ENCODE measurements around the gene ZNF674. TPM values are rescaled to one million over a fixed set of nuclear protein-coding genes. Genes with fewer than 3 reads are reported as not detected.
"Not testable (repeated sequence)": the region's sequence is repeated elsewhere in the genome, so short reads cannot be mapped to it uniquely, and the experiment has no call there.

ZNF674 gene
- total and polyA plus RNA-seq, 4 donors: 1.5 to 7.9 (median 3.7) TPM

- Histone ChIP-seq H3K27me3 (ENCODE audit: control insufficient read depth in 1 of 2, insufficient read depth in 2 of 2, low read length in 1 of 2) (no peaks in the 10 kb centered on the region), H3K9me3 (ENCODE audit: control insufficient read depth, low read length) (no peaks in the 10 kb centered on the region), H3K4me3 (ENCODE audit: low read length in 2 of 2) (no peak overlapping the region), H3K4me1 (ENCODE audit: control insufficient read depth in 1 of 2, insufficient read depth in 2 of 2, low read length in 2 of 2) (no peaks in the 10 kb centered on the region), H3K27ac (ENCODE audit: low read depth in 1 of 2, low read length in 2 of 2) (no peak overlapping the region), H3K36me3 (ENCODE audit: control insufficient read depth in 1 of 2, insufficient read depth in 2 of 2, low read length in 1 of 2) (no peaks in the 10 kb centered on the region)
- 56 to 70% methylated on average over 5 of the region's 5 CpGs for WGBS, 2 donors
- DNase-seq (no peak), ATAC-seq (ENCODE audit: low FRiP score) (no peak)
- intact Hi-C loops (cut with DNase I): no loop called here
Measured at GRCh38 chrX:46553935-46554334, 8.7 kb upstream of the ZNF674 start.

GRCh38 chrX:46551494-46552128 lies 6.4 kb upstream of the ZNF674 start:
- DNase-seq: no peak
- Histone ChIP-seq H3K4me1 (ENCODE audit: control insufficient read depth in 1 of 2, insufficient read depth in 2 of 2, low read length in 2 of 2) (no peaks in the 10 kb centered on the region), H3K4me3 (ENCODE audit: low read length in 2 of 2) (no peak overlapping the region), H3K9me3 (ENCODE audit: control insufficient read depth, low read length) (no peaks in the 10 kb centered on the region), H3K27me3 (ENCODE audit: control insufficient read depth in 1 of 2, insufficient read depth in 2 of 2, low read length in 1 of 2) (no peaks in the 10 kb centered on the region), H3K36me3 (ENCODE audit: control insufficient read depth in 1 of 2, insufficient read depth in 2 of 2, low read length in 1 of 2) (no peaks in the 10 kb centered on the region), H3K27ac (ENCODE audit: low read depth in 1 of 2, low read length in 2 of 2) (no peak overlapping the region)
- intact Hi-C loops (cut with DNase I): no loop called here
- ATAC-seq (ENCODE audit: low FRiP score): no peak
- WGBS, 2 donors: 51 to 55% methylated on average over 8 of the region's 8 CpGs

- Histone ChIP-seq H3K27ac (ENCODE audit: low read depth in 1 of 2, low read length in 2 of 2) (no peak overlapping the region), H3K36me3 (ENCODE audit: control insufficient read depth in 1 of 2, insufficient read depth in 2 of 2, low read length in 1 of 2) (no peaks in the 10 kb centered on the region), H3K27me3 (ENCODE audit: control insufficient read depth in 1 of 2, insufficient read depth in 2 of 2, low read length in 1 of 2) (no peaks in the 10 kb centered on the region), H3K9me3 (ENCODE audit: control insufficient read depth, low read length) (no peaks in the 10 kb centered on the region), H3K4me1 (ENCODE audit: control insufficient read depth in 1 of 2, insufficient read depth in 2 of 2, low read length in 2 of 2) (no peaks in the 10 kb centered on the region), H3K4me3 (ENCODE audit: low read length in 2 of 2) (no peak overlapping the region)
- intact Hi-C loops (cut with DNase I): loop anchor here in 1 of 2 donors (5.0 kb wide), 1 partner anchor 92 kb away; no protein-coding TSS in a partner anchor
- ATAC-seq (ENCODE audit: low FRiP score) (no peak), DNase-seq (no peak)
- WGBS, 2 donors: 73 to 85% methylated on average over 1 of the region's 1 CpG
Measured at GRCh38 chrX:46549914-46550313, 4.7 kb upstream of the ZNF674 start.

GRCh38 chrX:46547857-46548256 lies 2.6 kb upstream of the ZNF674 start:
- H3K36me3 ChIP-seq (ENCODE audit: control insufficient read depth in 1 of 2, insufficient read depth in 2 of 2, low read length in 1 of 2): no peaks in the 10 kb centered on the region
- H3K9me3 ChIP-seq (ENCODE audit: control insufficient read depth, low read length): no peaks in the 10 kb centered on the region
- ATAC-seq (ENCODE audit: low FRiP score) (no peak), DNase-seq (no peak)
- H3K4me1 ChIP-seq (ENCODE audit: control insufficient read depth in 1 of 2, insufficient read depth in 2 of 2, low read length in 2 of 2): no peaks in the 10 kb centered on the region
- H3K27me3 ChIP-seq (ENCODE audit: control insufficient read depth in 1 of 2, insufficient read depth in 2 of 2, low read length in 1 of 2): no peaks in the 10 kb centered on the region
- H3K4me3 ChIP-seq (ENCODE audit: low read length in 2 of 2): no peak overlapping the region
- no peak overlapping the region for H3K27ac ChIP-seq (ENCODE audit: low read depth in 1 of 2, low read length in 2 of 2)
- 69 to 70% methylated on average over 6 of the region's 6 CpGs for WGBS, 2 donors
- intact Hi-C loops (cut with DNase I): loop anchor here in 1 of 2 donors (5.0 kb wide), 1 partner anchor 94 kb away; no protein-coding TSS in a partner anchor

GRCh38 chrX:46544527-46544926 lies 694 bp downstream of the ZNF674 start:
- H3K27ac ChIP-seq (ENCODE audit: low read depth in 1 of 2, low read length in 2 of 2); DNase-seq; H3K27me3 ChIP-seq (ENCODE audit: control insufficient read depth in 1 of 2, insufficient read depth in 2 of 2, low read length in 1 of 2); ATAC-seq (ENCODE audit: low FRiP score); H3K9me3 ChIP-seq (ENCODE audit: control insufficient read depth, low read length); intact Hi-C loops (cut with DNase I); H3K36me3 ChIP-seq (ENCODE audit: control insufficient read depth in 1 of 2, insufficient read depth in 2 of 2, low read length in 1 of 2); H3K4me1 ChIP-seq (ENCODE audit: control insufficient read depth in 1 of 2, insufficient read depth in 2 of 2, low read length in 2 of 2): not testable (repeated sequence)
- peak overlapping the region; percentile 18 to 46 for H3K4me3 ChIP-seq (ENCODE audit: low read length in 2 of 2)
- 38 to 50% methylated on average over 7 of the region's 7 CpGs for WGBS, 2 donors

GRCh38 chrX:46543441-46543840 lies 1.8 kb downstream of the ZNF674 start:
- ATAC-seq (ENCODE audit: low FRiP score) (no peak), DNase-seq (no peak)
- H3K36me3 ChIP-seq (ENCODE audit: control insufficient read depth in 1 of 2, insufficient read depth in 2 of 2, low read length in 1 of 2): no peaks in the 10 kb centered on the region
- intact Hi-C loops (cut with DNase I): no loop called here
- H3K27me3 ChIP-seq (ENCODE audit: control insufficient read depth in 1 of 2, insufficient read depth in 2 of 2, low read length in 1 of 2): no peaks in the 10 kb centered on the region
- H3K4me3 ChIP-seq (ENCODE audit: low read length in 2 of 2): no peak overlapping the region
- WGBS, 2 donors: 61 to 88% methylated on average over 2 of the region's 2 CpGs
- no peaks in the 10 kb centered on the region for H3K4me1 ChIP-seq (ENCODE audit: control insufficient read depth in 1 of 2, insufficient read depth in 2 of 2, low read length in 2 of 2)
- H3K27ac ChIP-seq (ENCODE audit: low read depth in 1 of 2, low read length in 2 of 2): no peak overlapping the region
- H3K9me3 ChIP-seq (ENCODE audit: control insufficient read depth, low read length): no peaks in the 10 kb centered on the region

GRCh38 chrX:46531442-46531841 lies 13.8 kb downstream of the ZNF674 start:
- no peaks in the 10 kb centered on the region for H3K36me3 ChIP-seq (ENCODE audit: control insufficient read depth in 1 of 2, insufficient read depth in 2 of 2, low read length in 1 of 2)
- H3K4me1 ChIP-seq (ENCODE audit: control insufficient read depth in 1 of 2, insufficient read depth in 2 of 2, low read length in 2 of 2): no peaks in the 10 kb centered on the region
- no peaks in the 10 kb centered on the region for H3K27me3 ChIP-seq (ENCODE audit: control insufficient read depth in 1 of 2, insufficient read depth in 2 of 2, low read length in 1 of 2)
- intact Hi-C loops (cut with DNase I): no loop called here
- ATAC-seq (ENCODE audit: low FRiP score) (no peak), DNase-seq (no peak)
- no peak overlapping the region for H3K4me3 ChIP-seq (ENCODE audit: low read length in 2 of 2)
- WGBS, 2 donors: 69 to 78% methylated on average over 3 of the region's 3 CpGs
- no peak overlapping the region for H3K27ac ChIP-seq (ENCODE audit: low read depth in 1 of 2, low read length in 2 of 2)
- no peaks in the 10 kb centered on the region for H3K9me3 ChIP-seq (ENCODE audit: control insufficient read depth, low read length)

GRCh38 chrX:46530404-46530908 lies 14.8 kb downstream of the ZNF674 start:
- H3K27me3 ChIP-seq (ENCODE audit: control insufficient read depth in 1 of 2, insufficient read depth in 2 of 2, low read length in 1 of 2); H3K4me1 ChIP-seq (ENCODE audit: control insufficient read depth in 1 of 2, insufficient read depth in 2 of 2, low read length in 2 of 2); intact Hi-C loops (cut with DNase I); H3K27ac ChIP-seq (ENCODE audit: low read depth in 1 of 2, low read length in 2 of 2); DNase-seq; ATAC-seq (ENCODE audit: low FRiP score); H3K36me3 ChIP-seq (ENCODE audit: control insufficient read depth in 1 of 2, insufficient read depth in 2 of 2, low read length in 1 of 2); H3K9me3 ChIP-seq (ENCODE audit: control insufficient read depth, low read length); H3K4me3 ChIP-seq (ENCODE audit: low read length in 2 of 2): not testable (repeated sequence)
- 66 to 86% methylated on average over 1 of the region's 1 CpG for WGBS, 2 donors

- H3K36me3 ChIP-seq (ENCODE audit: control insufficient read depth in 1 of 2, insufficient read depth in 2 of 2, low read length in 1 of 2); intact Hi-C loops (cut with DNase I); ATAC-seq (ENCODE audit: low FRiP score); H3K27me3 ChIP-seq (ENCODE audit: control insufficient read depth in 1 of 2, insufficient read depth in 2 of 2, low read length in 1 of 2); H3K27ac ChIP-seq (ENCODE audit: low read depth in 1 of 2, low read length in 2 of 2); H3K4me3 ChIP-seq (ENCODE audit: low read length in 2 of 2); H3K4me1 ChIP-seq (ENCODE audit: control insufficient read depth in 1 of 2, insufficient read depth in 2 of 2, low read length in 2 of 2); DNase-seq; H3K9me3 ChIP-seq (ENCODE audit: control insufficient read depth, low read length): not testable (repeated sequence)
- WGBS, 2 donors: 70 to 80% methylated on average over 12 of the region's 12 CpGs
Measured at GRCh38 chrX:46529740-46530403, 15.3 kb downstream of the ZNF674 start.

Data from aorta (tissue), 5 donors.